Activated T-helper 9 cell treated with anti-CD3 and anti-CD28 coated beads, Interleukin-2, amount 50 U/mL, for 16 hours (primary cell): ENCODE data around the gene CSNK1G1.
"Not testable (repeated sequence)": the region's sequence is repeated elsewhere in the genome, so short reads cannot be mapped to it uniquely, and the experiment has no call there.

Experiments used
- DNase-seq: peaks from one replicate; pipeline ENCODE4 v3.0.0-alpha.2; 2020; ENCODE audit warnings: low read depth

CSNK1G1 gene

GRCh38 chr15:64349375-64349774, 6.6 kb downstream of the CSNK1G1 start:
- no peak for DNase-seq

- DNase-seq: no peak
Measured at GRCh38 chr15:64348455-64348854, 7.5 kb downstream of the CSNK1G1 start.

- DNase-seq: not testable (repeated sequence)
Measured at GRCh38 chr15:64346242-64346641, 9.7 kb downstream of the CSNK1G1 start.

GRCh38 chr15:64344651-64345294, 11.2 kb downstream of the CSNK1G1 start:
- no peak for DNase-seq

DNA sequence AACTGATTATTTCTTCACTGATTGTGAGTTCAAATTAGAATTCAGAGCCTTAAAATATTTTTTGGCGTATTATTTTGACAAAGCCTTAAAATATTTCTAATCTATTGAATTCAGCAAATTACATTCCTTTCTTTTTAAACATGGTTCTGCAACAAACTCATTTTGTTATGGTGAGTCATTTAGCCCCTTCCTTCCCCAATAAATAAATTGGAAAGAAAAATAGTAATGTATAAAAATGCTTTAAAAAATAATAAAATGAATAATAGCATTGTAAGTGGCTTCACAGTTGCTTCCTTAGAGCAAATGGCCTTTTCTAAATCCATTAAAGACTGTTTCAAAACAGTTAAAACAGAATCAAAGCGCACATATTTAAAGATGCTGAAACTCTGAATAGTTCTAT, 12.1 kb downstream of the CSNK1G1 start:
- no peak for DNase-seq

DNA sequence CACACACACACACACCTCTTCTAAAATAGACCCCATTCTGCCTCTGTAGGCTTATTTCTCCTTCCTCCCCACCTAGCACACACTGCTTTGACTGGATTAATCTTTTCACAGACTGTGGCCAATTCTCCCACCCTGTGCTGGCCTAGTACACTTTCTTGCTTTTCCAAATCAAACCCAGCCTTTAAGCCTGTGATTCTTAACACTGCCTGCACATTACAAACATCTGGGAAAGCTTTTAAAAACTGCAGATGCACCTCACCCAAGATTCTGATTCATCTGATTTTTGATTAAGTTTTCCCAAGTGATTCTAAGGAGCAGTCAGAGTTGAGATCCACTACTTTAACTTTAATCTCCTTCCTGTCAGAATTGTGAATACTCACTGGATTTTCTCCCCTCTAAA, 12.8 kb downstream of the CSNK1G1 start:
- no peak for DNase-seq

DNA sequence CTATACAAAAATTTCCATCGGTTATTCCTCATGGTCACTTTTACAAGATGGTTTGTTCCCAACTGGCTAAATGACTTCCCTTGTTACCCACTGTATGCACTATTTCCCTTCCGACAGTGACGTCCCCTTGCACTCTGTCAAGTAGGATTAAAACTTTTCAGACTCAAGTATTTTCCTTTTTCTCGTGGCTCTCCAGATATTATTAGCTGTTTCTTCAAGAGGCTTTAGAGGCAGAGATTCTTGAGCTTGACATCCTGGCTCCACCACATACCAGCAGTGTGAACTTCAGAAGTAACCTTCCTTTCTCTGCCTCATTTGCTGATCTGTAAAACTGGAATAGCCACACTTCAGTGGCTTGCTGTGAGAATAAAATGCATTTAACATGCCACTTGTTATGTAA, 14.0 kb downstream of the CSNK1G1 start:
- DNase-seq: no peak

DNA sequence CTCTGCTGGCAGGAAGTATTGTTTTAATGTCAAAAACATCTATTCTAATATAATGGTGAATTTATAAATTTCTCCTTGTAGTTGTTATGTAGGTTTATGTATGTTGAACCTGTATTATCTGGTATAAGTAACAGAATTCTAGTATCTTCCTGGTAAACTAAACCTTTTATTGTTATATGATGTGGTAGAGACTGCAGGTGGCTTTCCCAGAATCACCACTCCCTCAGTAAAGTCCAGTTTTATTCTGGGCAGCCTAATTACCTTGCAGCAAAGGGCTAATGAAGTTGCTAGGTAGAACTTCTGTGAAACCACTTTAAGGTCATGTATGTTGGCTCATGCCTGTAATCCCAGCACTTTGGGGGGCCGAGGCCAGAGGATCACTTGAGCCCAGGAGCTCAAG, 15.6 kb downstream of the CSNK1G1 start:
- no peak for DNase-seq

- no peak for DNase-seq
Measured at GRCh38 chr15:64337761-64338160, 18.2 kb downstream of the CSNK1G1 start.

- peak; percentile 5 for DNase-seq
Measured at GRCh38 chr15:64333986-64334929, 21.7 kb downstream of the CSNK1G1 start.

- no peak for DNase-seq
Measured at GRCh38 chr15:64333516-64333915, 22.5 kb downstream of the CSNK1G1 start.

- DNase-seq: not testable (repeated sequence)
Measured at GRCh38 chr15:64331668-64332067, 24.3 kb downstream of the CSNK1G1 start.

- not testable (repeated sequence) for DNase-seq
Measured at GRCh38 chr15:64326975-64327374, 29.0 kb downstream of the CSNK1G1 start.

- not testable (repeated sequence) for DNase-seq
Measured at GRCh38 chr15:64326458-64326857, 29.5 kb downstream of the CSNK1G1 start.

GRCh38 chr15:64324165-64324877, 31.7 kb downstream of the CSNK1G1 start:
- no peak for DNase-seq

GRCh38 chr15:64315216-64315615, 40.8 kb downstream of the CSNK1G1 start:
- DNase-seq: no peak

DNA sequence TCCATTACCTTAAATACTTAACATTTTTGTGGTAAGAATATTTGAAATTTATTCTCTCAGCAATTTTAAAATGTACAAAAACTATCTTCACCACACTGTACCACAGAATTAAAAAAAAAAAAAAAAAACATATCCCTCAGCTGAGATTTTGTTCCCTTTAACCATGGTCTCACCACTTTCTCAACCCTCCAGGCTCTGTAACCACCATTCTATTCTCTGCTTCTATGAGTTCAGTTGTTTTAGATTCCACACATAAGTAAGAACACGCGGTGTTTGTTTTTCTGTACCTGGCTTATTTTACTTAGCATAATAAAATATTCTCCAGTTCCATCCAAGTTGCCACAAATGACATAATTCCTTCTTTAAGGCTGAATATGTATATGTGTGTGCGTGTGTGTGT, 41.5 kb downstream of the CSNK1G1 start:
- no peak for DNase-seq

GRCh38 chr15:64311566-64311965, 44.4 kb downstream of the CSNK1G1 start:
- DNase-seq: no peak

- DNase-seq: no peak
Measured at GRCh38 chr15:64310036-64310435, 45.9 kb downstream of the CSNK1G1 start.

GRCh38 chr15:64305261-64305660, 50.7 kb downstream of the CSNK1G1 start:
- DNase-seq: no peak

- no peak for DNase-seq
Measured at GRCh38 chr15:64289550-64289949, 66.4 kb downstream of the CSNK1G1 start.

GRCh38 chr15:64288999-64289398, 67.0 kb downstream of the CSNK1G1 start:
- no peak for DNase-seq

DNA sequence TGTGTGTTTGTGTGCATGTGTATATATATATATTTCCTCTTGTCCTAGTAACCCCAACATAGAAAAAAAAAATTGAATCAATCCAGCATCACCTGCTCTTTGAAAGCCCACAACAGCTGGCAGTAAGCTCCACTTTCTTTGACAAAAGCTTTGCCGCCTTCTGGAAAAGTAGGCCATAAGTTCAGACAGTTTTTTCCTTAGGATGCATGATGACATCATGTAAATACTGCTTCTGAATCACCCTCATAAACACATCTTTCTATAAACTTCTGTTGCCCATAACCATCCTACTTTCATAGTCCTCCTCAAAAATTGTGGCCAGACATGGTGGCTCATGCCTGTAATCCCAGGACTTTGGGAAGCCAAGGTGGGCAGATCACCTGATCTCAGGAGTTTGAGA, 67.4 kb downstream of the CSNK1G1 start:
- DNase-seq: no peak
